Iris pigment epithelial cell (primary cell): ENCODE results near the gene GBGT1.
A peak's percentile ranks its signal among the peaks of the same experiment; 100 is the strongest.

Experiments used
- DNase-seq: peaks from one replicate; pipeline ENCODE4 v3.0.0-alpha.2; 2011; ENCODE audit warnings: low read depth

GBGT1 gene

GRCh38 chr9:133125941-133126696 is 37.6 kb downstream of the GBGT1 start:
- peak; percentile 70 for DNase-seq

DNA sequence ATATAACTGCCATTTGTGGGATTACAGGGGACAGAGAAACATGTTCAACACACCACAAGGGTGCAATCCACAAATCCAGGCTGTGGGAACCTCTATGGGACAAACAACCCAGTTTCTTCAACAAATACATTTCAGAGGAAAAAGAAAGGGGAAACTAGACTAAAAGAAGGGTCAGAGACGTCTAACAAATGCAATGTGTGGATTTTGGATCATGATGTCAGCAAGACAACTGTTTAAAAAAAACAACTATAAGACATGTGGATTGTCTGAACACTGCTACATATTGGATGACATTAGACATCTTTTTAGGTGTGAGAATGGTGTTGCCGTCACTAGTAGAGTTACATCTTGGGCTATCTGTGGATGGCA is 38.8 kb downstream of the GBGT1 start:
- no peak for DNase-seq

DNA sequence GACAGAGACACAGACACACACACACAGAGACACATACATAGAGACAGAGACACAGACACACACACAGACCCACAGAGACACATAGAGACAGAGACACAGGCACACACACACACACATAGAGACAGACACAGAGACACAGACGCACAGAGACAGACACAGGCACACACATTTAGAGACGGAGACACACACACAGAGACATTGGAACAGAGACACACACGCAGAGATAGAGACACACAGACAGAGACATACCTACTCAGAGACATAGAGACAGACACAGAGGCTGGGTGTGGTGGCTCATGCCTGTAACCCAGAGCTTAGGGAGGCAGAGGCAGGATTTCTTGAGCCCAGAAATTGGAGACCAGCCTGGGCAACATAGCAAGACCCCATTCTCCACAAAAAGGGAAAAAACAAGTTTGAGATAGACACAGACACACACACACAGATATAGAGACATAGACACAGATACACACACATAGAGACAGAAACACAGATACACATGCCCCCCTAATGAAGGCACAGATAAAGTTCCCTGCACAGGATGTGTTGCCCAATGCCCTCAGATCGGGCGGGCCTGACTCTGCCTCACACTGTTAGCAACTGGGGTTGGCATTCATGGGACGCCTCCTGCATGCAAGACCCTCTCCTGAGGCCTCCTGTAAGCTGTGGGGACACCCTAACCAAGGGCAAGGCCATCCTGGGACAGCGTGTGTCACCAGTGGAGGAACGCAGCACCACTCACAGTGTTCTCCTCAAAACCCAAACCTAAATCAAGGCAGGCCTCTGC is 39.4 kb downstream of the GBGT1 start:
- DNase-seq = no peak

DNA sequence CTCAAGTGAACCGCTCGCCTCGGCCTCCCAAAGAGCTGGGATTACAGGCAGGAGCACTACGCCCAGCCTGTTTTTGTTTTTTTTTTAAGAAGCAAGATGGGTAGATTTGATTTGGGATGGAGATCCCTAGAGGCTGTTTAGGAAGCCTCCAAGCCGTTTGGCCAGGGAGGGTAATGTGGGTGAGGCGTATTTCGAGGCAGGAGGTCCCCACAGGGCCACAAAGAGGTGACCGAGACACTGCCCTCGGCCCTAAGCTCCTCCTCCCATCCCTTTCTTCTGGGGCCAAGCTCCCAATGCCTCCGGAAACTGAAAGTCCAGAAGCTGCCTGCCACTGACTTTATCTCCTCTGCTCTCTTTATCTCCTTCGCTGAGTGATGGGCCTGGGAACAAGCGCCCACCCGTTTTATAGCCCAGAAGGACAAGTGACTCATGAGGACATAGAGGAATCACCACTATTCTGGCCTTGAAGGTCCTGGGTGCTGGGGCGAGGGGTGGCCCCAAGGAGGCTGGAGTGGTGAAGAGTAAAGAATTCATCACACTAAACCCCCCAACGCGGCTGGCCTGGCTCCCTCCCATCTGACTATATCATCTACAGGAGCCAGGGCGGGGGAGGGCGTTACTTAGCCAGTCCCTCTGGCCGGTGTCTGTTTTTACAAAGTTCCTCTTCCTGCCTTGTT is 40.6 kb downstream of the GBGT1 start:
- DNase-seq = peak; percentile 55

DNA sequence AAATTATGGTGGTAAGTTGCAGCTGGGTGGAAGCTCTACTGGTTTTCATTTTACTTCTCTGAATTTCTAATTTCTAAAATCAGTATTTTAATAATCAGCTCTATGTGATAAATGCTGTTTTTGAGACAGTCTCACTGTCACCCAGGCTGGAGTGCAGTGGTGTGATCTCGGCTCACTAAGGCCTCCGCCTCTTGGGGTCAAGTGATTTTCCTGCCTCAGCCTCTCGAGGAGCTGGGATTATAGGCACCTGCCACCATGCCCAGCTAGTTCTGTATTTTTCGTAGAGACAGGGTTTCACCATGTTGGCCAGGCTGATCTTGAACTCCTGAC is 41.1 kb downstream of the GBGT1 start:
- DNase-seq = no peak

DNA sequence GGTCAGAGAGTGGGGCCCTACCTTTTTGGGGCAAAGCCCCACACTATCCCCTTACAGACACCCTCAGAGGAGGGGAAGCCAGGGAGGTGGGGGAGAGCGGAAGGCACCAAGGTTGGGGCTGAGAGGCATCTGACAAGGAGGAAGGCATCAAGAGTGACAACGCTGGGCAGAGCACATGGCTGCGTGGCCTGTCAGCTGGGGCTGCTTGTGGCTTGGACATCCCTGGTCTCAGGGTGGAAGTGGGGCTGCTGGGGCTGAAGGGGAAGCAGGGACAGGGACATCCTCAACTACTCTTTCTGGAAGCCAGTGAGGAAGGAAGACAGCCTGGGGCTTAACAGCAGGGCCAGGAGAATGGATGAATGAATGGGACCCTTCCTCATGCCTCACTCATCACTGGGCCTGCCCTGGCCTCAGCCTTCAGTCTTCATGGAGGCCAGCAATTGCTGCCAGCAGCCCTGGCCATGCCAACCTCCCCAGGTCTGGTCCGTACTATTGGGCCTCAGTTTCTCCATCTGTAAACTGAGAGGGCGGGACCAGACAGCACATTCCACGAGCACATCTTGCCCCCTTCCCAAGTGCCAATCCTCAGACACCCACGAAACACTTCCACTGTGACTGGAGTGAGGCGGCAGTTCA is 41.7 kb downstream of the GBGT1 start:
- DNase-seq = no peak

GRCh38 chr9:133121198-133121914 is 42.4 kb downstream of the GBGT1 start, which contains the start of gene RALGDS:
TSS of gene RALGDS (minus strand) at chr9:133121240. CDS start at chr9:133121154, 86 bp downstream.
- DNase-seq = peak; percentile 83

DNA sequence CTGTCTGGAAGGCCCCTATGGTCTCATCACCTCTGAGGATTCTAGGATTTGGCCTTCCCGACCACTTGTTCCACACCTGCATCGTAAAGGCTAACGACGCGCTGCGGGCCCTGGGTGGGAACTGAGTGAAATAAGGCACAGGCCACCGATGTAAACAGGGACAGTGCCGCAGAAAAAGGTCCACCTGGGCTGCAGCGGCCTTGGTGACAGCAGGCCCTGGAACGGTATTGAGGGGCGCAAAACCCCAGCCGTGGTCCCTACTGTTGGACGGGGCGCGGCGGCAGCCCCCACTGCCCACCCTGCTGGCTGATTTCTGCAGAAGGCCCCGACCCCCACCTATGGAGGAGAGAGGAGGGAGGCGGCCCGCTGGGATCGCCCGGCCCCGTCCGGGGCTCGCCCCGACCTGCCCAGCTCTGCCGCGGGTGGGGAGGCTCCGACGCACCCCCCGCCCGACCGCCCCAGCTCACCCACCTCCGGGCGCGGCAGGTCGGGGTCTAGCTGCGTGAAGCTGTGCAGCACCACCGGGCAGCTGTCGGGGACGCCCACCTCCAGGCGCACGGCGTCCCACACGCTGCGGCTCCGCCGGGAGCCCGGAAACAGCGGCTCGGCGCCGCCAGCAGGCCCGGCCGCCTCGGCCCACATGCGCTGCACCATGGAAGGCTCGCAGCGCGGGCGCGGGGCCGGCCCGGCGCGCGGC is 43.1 kb downstream of the GBGT1 start:
- no peak for DNase-seq

DNA sequence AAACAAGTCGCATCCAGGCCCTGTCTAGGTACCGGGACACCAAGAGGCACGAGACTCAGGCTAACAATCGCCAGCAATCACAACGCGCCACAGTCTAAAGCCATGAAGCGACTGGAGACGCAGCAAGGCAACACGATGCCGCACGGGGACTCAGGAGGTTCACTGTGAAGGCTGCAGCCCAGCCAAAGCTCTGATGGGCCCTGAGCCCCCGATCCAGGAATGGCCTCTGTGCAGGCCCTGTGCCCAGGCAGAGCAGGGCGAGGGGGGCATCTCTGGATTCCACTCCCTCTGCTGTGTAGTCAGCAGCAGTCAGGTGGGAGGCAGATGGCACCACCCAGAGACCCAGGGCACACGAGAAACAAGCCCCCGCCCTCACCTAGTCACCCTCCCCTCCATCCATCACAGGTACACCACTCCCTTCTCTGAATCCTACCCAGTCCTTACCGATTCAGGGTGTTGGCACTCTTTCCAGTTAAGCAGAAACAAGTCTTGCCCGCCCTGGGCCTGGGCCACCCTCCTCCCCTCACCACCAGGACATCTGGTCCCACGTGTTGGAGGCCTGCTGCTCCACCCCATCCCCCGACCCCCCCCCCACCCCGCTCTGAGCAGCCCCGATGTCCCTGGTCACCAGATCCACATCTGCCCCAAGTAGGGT is 43.7 kb downstream of the GBGT1 start:
- no peak for DNase-seq

- DNase-seq = no peak
These were observed 44.4 kb downstream of the GBGT1 start for GRCh38 chr9:133119103-133119845.

GRCh38 chr9:133118568-133118967 is 45.1 kb downstream of the GBGT1 start:
- no peak for DNase-seq

DNA sequence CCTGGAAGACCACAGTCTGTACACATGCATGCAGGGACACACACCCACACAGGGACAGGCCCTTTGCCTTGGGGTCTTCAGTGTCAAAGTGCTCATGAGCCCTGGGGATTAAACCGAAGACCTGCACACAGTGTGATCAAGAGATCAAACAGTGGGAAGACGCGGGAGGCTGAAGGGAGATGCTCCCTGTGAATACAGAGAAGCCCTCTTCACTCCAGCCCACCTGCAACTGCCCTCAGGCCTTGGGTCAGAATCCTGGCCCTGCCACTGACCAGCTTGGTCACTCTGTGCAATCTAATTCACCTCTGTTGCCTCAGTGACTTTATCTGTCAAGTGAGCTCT is 45.6 kb downstream of the GBGT1 start:
- no peak for DNase-seq

DNA sequence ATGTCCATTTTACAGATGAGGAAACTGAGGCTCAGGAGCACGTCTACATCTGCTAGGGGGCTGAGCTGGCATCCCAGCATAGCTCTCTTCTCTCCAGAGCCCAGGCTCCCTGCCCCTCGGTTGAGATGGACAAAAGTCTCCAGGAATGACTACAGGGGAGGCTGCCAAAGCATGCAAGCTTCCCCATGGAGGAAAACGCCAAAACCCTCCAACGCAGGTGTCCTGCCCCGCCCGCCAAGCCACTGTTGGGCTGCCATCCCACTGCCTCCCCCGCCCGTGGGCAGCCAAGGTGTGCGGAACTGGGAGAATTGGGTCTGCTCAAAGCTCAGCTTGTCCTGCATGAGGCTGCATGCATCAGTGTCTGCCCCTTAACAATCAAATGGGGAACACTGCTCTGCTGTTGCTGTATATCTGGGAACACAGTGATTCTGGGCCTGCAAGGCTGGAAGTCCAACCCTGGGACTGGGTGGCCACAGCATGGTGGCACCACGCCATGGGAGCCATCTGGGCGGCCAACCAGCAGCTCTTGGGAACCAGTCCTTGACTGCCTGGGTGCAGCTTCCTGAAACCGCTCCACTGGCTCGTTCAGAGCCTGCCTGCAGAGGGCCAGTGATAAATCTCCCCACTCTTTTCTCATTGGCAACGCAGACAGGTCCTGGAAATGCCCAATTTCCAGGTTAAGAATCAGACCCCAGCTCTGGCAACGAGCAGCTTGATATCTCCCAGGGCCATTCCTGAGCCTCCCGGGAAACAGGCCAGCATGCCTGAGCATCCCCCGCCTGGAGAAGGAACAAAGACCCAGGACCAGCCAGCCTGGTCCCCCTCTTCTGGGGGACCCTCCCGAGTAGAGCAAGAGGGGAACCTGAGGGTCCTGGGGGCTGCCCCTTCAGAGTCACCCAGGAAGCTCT is 46.2 kb downstream of the GBGT1 start:
- no peak for DNase-seq

DNA sequence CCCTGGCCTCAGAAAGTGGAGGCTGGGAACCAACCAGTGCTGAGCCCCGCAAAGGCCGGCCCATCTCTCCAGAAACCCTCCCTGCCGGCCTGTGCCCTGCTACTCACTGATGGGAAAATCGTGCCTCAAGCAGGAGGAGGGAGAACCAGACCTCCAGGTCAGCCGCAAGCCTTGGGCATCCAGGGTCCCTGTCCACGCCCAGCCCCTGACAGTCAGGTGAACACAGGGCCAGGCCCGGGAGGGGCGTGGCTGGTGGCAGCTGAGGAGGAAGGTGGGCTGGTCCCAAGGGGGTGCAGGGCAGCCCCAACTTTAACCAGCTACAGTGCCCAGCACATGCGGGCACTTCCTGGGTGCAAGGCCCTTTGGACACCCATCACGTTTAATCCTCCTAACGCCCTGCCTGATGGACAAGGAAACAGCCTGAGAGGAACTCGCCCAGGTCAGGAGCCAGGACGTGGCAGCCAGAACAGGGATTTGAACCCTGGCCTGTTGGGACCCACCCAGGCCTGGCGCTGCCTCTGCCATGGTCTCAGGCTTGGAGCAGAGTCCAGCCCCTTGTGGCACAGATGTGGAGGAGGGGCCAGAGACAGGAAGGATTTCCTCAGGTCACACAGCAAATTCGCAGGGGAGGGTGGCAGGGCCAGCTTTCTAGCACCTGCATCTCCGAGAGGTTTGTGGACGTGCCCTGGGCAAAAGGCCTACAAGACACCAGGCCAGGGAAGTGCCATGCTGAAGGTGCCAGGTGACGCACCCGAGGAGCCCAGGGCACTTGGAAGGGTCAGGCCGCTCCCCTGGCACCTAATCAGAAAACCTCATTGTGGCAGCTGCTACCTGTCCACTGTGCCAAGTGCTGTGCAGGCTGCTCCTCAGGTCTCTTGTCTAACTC is 47.1 kb downstream of the GBGT1 start:
- no peak for DNase-seq

DNA sequence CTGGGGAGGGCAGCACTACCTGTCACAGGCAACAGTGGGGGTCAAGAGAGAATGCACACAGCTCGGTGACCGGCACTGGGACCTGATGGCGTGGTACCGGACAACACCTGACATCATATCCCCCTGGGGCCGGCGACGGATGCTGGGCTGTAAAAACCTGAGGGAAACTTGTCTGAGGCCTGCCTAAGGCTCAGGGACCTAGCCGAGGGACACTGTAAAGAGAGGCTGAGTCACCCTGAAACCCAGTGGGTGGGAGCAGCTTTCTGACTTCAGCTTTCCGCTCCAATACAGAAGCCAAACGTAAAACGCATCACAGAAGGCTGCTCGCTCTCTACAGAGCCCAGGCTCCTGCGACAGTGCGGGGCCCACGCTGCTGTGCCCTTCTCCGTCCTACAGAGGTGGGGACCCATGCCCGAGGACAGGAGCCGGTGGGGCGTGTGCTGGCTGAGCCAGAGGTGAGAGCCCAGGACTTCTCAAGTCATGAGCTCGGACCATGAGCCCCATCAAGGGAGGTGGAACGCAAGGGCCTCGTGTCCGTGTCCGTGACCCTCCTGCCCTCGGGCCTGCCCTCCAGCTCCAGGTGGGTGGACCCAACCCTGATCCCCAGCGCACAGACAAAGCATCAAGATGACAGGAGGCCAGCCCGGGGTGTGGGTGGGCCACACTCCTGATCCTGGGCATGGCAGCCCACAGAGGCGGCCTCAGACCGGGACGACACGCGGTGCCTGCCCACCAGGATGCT is 47.9 kb downstream of the GBGT1 start:
- DNase-seq = peak; percentile 42

DNA sequence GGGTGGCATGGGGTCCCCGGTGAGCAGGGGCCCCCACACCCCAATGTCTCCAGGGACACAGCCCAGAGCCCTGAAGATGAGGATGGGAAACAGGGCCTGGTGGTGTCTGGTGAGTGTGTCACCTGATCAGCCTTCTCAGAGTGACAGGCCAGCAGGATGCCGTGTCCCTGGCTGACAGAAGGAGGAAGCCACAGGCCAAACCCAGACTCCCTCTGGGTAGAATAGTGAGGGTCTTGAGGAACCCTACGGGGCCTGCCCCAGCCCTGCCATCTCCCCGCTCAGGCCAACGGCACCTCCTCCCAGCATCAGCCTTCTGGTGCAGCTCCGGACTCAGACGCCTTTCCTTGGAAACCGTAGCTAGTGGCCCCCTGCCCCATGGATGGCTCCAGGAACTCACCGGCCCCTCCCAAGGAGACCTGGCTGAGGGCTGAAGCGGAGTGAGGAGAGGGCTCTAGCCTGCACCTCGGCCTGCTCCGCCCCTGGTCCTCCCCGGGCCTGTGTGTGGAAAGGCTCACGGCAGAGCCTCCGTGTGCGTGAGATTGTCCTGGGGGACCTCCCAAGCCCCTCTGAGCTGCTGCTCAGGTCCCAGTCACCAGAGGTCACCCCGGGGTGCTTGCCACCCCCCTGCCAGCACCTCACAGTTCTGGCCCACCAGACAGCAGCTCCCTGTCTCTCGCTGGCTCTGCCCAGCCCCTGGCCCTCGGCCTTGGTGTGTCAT is 48.7 kb downstream of the GBGT1 start:
- no peak for DNase-seq
